HepG2 (cell line): ENCODE data around the gene MCMBP. TPM values are rescaled to one million over a fixed set of nuclear protein-coding genes. Genes with fewer than 3 reads are reported as not detected.
A peak's percentile ranks its signal among the peaks of the same experiment; 100 is the strongest.

Source experiments
- ARNT2 ChIP-seq: sonication (generic); formaldehyde crosslinking; IDR thresholded peaks from 2 replicates; pipeline ENCODE4 v1.8.0; 2022; ENCODE audit warnings: mild to moderate bottlenecking, low read depth, missing genetic modification reagents, moderate library complexity
- CCDC6 ChIP-seq: sonication (generic); formaldehyde crosslinking; IDR thresholded peaks from 2 replicates; pipeline ENCODE4 v1.8.1; 2022; ENCODE audit warnings: mild to moderate bottlenecking, missing genetic modification reagents, moderate library complexity
- ELF3 ChIP-seq: IDR thresholded peaks from 2 replicates; pipeline ENCODE4 v1.6.1; 2016; ENCODE audit warnings: missing genetic modification reagents, missing compliant biosample characterization
- KDM5A ChIP-seq: fragments of 200-600 bp; sonication (generic); IDR thresholded peaks from 2 replicates; pipeline ENCODE4 v1.7.0; 2018; ENCODE audit warnings: antibody characterized with exemption, mild to moderate bottlenecking, low read length, borderline replicate concordance
- MEF2D ChIP-seq: sonication (generic); formaldehyde crosslinking; IDR thresholded peaks from 2 replicates; pipeline ENCODE4 v1.5.1; 2020; ENCODE audit warnings: mild to moderate bottlenecking, missing genetic modification reagents
- NFE2 ChIP-seq: sonication (generic); formaldehyde crosslinking; IDR thresholded peaks from 2 replicates; pipeline ENCODE4 v1.4.0; 2020; ENCODE audit warnings: missing genetic modification reagents
- NR2F2 ChIP-seq: IDR thresholded peaks from 2 replicates; pipeline ENCODE4 v1.6.1; 2012; ENCODE audit warnings: low read depth, inconsistent platforms, borderline replicate concordance
- SATB2 ChIP-seq: sonication (generic); formaldehyde crosslinking; IDR thresholded peaks from 2 replicates; pipeline ENCODE4 v1.5.0; 2020; ENCODE audit warnings: missing genetic modification reagents
- THAP8 ChIP-seq: sonication (generic); formaldehyde crosslinking; IDR thresholded peaks from 2 replicates; pipeline ENCODE4 v1.5.1; 2020; ENCODE audit warnings: missing genetic modification reagents, mild to moderate bottlenecking, borderline replicate concordance
- TOE1 ChIP-seq: sonication (generic); formaldehyde crosslinking; IDR thresholded peaks from 2 replicates; pipeline ENCODE4 v1.4.0; 2020; ENCODE audit warnings: mild to moderate bottlenecking, missing genetic modification reagents
- TRIM24 ChIP-seq: sonication (generic); formaldehyde crosslinking; IDR thresholded peaks from 2 replicates; pipeline ENCODE4 v1.8.0; 2022; ENCODE audit warnings: mild to moderate bottlenecking, missing genetic modification reagents
- UBTF ChIP-seq: sonication (generic); formaldehyde crosslinking; IDR thresholded peaks from 2 replicates; pipeline ENCODE4 v1.4.0; 2020; ENCODE audit warnings: mild to moderate bottlenecking, missing genetic modification reagents
- ZBTB40 ChIP-seq, 2 experiments: fragments of 450-650 bp in 1 of 2; sonication (generic) in 1 of 2; formaldehyde crosslinking in 1 of 2; IDR thresholded peaks; 2 replicates each; pipeline versions ENCODE4 v1.6.1 to v1.8.0; 2016 to 2022; ENCODE audit warnings: antibody characterized with exemption in 1 of 2, mild to moderate bottlenecking in 1 of 2, missing genetic modification reagents in 1 of 2
- ZFP37 ChIP-seq: sonication (generic); formaldehyde crosslinking; IDR thresholded peaks from 2 replicates; pipeline ENCODE4 v1.4.0; 2020; ENCODE audit warnings: missing genetic modification reagents, borderline replicate concordance
- ZNF136 ChIP-seq: sonication (generic); formaldehyde crosslinking; IDR thresholded peaks from 2 replicates; pipeline ENCODE4 v1.8.1; 2022; ENCODE audit warnings: low read depth, mild to moderate bottlenecking, moderate library complexity, missing genetic modification reagents
- ZNF777 ChIP-seq: sonication (generic); formaldehyde crosslinking; IDR thresholded peaks from 2 replicates; pipeline ENCODE4 v1.4.0; 2020; ENCODE audit warnings: missing genetic modification reagents
- ZSCAN29 ChIP-seq: sonication (generic); formaldehyde crosslinking; conservative IDR thresholded peaks from 2 replicates; pipeline ENCODE4 v1.4.0; 2020; ENCODE audit warnings: mild to moderate bottlenecking, missing genetic modification reagents
- polyA plus RNA-seq, 8 experiments: library from polyadenylated mRNA; depleted of rRNA in 3 of 8; stranded (reverse) in 7 of 8; unstranded in 1 of 8; fragments of >200 nt; fragmentation: Illumina TruSeq in 4 of 8; extraction: Trizol in 4 of 8; gene quantifications; 2 replicates each; pipeline versions ENCODE4 v1.2.1 to v1.2.3, GENCODE V29; 2011 to 2016; ENCODE audit warnings: low read depth in 4 of 8, missing spikeins in 1 of 8, mixed read lengths in 1 of 8; ENCODE audit not compliant: insufficient read depth in 1 of 8
- total RNA-seq, 5 experiments: library from RNA; depleted of rRNA; stranded (reverse); fragments of >200 nt; fragmentation: Illumina TruSeq; extraction: Trizol; gene quantifications; 2 replicates each; pipeline ENCODE4 v1.2.3, GENCODE V29; 2016; ENCODE audit warnings: low read depth in 1 of 5

The MCMBP gene
- total and polyA plus RNA-seq, 2 of the 13 experiments (the other 11 are each of a cell fraction or from before 2014, with no cell fraction given) = 35.7 to 62.4 TPM

GRCh38 chr10:119872860-119873681 lies 428 bp upstream of the MCMBP start (continued):
- TF ChIP-seq UBTF (CRISPR knock-in tag) (peak; percentile 83), ZSCAN29 (0 out of 2 replicates have a peak, but pooled peaks have one; percentile 24), ZNF777 (peak; percentile 95), ZBTB40 (IDR thresholded peaks at IDR 0.05) (no peak), ZBTB40 (CRISPR knock-in tag; IDR thresholded peaks at IDR 0.05) (peak; percentile 24; the same call in 1 of the 2 replicates), SATB2 (CRISPR knock-in tag) (no peak), KDM5A (no peak), ARNT2 (CRISPR knock-in tag) (peak; percentile 79; the same call in 1 of the 2 replicates), THAP8 (CRISPR knock-in tag) (0 out of 2 replicates have a peak, but pooled peaks have one; percentile 14), CCDC6 (CRISPR knock-in tag) (0 out of 2 replicates have a peak, but pooled peaks have one; percentile 60), NR2F2 (no peak), TOE1 (CRISPR knock-in tag) (no peak), ZFP37 (no peak), MEF2D (CRISPR knock-in tag) (0 out of 2 replicates have a peak, but pooled peaks have one; percentile 50), ELF3 (CRISPR knock-in tag) (peak; percentile 39), NFE2 (CRISPR knock-in tag) (no peak), TRIM24 (CRISPR knock-in tag) (no peak), ZNF136 (CRISPR knock-in tag) (0 out of 2 replicates have a peak, but pooled peaks have one; percentile 57)
